HG02678 (cell line): ENCODE results near the gene ADSS1.
"Not testable (repeated sequence)": the region's sequence is repeated elsewhere in the genome, so short reads cannot be mapped to it uniquely, and the experiment has no call there.

Experiments
- ATAC-seq: cut with Tn5 transposase; IDR thresholded peaks from one replicate; pipeline ENCODE4 v1.9.1; 2021; ENCODE audit warnings: mild to moderate bottlenecking, moderate library complexity; ENCODE audit not compliant: unreplicated experiment

The ADSS1 gene

DNA sequence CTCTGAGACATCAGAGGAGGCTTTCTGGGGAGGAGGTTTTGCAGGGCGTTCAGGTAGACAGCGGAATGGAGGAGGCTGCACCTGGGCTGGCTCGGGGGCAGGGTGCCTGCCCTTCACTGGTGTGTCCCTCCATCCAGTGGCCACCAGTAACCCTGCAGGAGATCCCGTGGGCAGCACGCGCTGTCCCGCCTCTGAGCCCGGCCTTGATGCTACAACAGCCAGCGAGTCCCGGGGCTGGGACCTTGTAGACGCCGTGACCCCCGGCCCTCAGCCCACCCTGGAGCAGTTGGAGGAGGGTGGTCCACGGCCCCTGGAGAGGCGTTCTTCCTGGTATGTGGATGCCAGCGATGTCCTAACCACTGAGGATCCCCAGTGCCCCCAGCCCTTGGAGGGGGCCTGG lies 10.0 kb upstream of the ADSS1 start:
- no peak for ATAC-seq

DNA sequence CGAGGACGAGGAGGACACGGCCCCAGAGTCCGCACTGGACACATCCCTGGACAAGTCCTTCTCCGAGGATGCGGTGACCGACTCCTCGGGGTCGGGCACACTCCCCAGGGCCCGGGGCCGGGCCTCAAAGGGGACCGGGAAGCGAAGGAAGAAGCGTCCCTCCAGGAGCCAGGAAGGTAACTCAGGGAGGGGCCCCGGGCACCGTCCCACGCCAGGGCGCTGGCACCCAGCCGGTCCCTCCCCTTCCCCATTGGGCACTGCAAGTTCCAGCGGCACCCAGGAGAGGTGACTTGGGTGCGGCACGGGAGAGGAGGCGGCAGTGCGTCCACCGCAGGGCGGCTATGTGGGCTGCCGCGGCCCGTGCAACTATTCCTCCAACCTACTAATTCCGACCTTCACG lies 9.3 kb upstream of the ADSS1 start:
- ATAC-seq = no peak

DNA sequence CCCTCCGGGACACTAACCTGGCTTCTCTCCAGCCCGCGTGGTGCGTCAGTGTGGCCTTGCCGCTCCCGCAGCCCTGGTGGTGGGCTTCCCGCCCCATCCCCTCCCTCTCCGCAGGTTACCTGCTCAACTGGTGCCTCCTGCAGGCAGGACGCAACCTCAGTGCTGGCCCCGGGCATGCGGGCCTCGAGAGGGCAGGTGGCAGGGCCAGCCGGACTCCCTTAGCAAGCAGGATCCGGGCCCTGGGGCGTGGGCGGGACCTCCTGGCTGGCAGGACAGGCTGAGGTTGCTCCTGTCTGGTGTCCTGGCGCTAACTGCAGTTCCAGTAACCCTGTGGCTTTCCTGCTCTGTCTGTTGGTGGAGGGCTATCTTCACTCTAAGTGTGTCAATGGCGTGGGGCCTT lies 8.6 kb upstream of the ADSS1 start:
- ATAC-seq = no peak

DNA sequence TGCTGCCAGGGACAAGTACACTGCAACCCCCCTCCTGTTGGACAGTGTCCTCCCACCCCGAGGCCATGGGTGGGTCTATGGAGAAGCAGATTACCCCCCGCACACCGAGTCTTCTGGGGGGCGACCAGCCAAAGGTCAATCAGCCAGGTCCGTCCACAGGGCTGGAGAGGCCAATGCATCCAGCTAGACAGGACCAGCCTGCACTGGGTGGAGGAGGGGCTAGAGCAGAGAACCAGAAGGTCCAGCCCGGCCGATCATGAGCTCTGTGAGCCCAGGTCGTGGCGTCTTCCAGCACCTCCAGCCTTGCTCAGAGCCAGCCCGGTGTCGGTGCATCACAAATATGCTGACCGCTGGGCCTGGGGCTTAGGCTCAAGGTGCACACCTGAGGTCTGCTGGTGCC lies 8.2 kb upstream of the ADSS1 start:
- no peak for ATAC-seq

DNA sequence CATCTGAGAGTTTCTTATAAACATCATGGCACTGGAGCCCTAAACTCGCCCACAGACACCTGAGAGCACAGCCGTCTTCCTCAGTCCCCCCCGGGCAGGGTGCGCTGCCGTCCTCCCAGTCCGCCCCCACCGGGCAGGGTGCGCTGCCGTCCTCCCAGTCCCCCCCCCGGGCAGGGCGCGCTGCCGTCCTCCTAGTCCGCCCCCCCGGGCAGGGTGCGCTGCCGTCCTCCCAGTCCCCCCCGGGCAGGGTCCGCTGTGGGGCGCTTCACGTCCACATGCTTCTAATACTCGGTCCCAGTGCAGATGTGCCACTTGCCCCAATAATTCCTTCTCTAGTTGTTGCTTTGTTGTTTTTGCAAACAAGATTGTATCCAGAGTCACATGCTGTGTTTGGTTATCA lies 6.9 kb upstream of the ADSS1 start:
- no peak for ATAC-seq

DNA sequence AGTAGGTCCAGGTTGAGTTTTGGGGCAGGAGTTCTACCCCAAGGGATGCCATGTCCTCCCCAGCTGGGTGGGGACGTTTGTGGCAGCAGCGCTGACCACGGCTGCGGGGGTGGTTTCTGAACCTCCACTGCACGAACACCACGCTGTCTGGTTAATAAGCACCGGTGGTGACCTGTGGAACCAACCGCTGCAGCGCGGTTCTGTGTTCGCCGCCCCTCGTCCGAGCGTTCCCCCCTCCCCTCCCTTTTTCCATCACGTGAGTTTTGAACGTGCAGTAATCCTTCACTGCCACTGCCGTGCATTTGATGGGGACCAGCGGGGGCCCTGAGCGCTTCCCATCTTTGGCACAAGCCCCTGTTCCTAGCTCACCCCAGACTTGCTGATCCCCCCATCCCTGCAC lies 6.4 kb upstream of the ADSS1 start:
- ATAC-seq = no peak

DNA sequence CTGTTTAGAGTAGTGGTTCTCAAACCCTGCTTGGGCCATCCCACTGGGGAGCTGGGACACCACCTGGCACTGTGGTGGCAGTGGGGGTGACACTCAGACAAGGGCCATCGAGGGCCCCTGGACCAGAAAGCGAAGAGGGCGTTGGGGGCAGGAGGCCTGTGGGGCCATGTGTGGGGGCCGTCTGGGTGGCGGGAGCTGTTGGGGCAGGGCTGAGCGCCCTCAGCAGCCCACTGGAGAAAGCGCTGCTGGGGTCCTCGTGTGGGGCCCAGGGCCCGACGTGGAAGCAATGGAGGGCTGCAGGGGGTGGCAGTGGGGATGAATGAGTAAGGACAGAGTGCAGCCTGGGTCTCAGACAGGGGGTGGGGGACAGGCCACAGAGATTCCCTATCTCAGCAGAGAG lies 5.9 kb upstream of the ADSS1 start:
- ATAC-seq = no peak

DNA sequence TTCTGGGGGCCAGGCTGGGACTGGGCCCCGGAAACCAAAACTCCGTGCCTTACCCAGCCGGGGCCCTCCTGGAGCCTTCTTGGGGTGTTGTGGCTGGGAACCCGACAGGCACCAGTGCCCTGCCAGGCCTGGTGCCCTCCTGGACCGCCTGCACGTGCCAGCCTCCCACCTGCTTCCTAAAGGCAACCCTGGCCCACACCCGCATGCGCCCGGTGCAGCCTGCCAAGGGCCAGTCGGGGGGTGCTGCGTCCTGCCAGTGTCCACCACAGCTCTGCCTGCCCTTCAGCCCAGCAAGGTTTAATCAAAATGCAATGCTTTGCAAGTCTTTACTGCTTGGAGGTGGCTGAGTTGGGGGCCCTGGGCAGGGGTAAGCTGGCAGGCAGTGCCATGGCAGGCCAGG lies 5.2 kb upstream of the ADSS1 start:
- no peak for ATAC-seq

DNA sequence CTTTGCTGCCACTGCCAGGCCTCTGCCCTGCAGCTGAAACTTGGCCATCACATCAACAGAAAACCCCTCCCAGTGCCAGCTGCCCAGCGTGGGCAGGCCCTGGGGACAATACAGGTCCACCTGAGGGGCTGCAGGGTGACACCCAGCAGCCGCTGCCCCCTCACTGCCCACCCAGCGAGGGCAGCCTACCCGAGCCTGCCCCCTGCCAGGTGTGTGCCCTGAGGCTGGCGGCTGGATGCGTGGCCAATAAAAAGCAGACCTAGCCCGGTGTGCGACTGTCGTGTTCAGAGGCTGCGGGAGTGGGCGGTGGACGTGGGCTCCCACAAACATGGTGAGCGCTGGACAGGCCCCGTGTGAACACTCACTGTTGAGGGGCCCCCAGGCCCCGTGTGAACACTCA lies 4.7 kb upstream of the ADSS1 start:
- no peak for ATAC-seq

DNA sequence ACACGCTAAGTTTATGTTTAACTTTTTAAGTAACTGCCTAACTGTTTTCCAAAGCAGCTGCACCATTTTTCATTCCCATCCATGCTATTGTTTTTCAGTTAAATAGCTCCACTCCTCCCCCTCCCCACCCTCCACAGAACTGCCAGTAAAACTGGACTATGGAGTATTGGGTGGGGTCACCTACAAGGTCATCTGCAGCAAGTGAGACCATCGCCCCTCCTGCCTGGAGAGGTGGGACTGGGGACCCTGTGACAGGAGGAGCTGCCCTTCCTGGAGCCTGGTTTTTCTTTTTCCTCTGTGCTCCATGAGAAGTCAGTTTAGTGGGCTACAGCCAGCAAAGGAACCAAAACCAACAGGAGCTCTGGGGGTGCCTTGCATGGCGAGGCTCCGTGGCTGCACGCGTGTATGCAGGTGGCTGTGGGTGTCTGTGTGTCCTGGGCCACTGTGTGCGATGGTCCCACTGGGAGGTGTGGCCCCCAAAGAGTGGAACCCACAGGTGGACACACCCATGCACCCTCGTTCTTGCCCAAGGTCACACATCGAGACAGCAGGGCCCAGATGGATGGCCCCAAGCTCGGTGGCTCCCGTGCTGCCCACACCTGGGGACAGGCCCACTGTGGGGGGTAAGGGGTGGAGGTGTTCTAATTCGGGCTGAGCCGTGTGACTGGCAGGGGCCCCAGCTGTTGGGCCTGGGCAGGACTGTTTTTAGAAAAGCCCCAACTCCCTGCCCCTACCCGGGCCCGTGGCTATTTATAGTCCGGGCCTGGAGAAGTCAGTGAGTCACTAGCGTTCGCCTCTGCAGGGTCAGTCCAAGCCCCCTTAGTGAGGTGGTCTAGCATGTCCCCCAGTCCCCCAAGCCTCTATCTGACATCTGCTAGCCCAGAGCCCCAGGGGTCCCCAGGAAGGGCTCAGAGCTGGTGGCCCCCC lies 2.3 kb upstream of the ADSS1 start:
- ATAC-seq = no peak

DNA sequence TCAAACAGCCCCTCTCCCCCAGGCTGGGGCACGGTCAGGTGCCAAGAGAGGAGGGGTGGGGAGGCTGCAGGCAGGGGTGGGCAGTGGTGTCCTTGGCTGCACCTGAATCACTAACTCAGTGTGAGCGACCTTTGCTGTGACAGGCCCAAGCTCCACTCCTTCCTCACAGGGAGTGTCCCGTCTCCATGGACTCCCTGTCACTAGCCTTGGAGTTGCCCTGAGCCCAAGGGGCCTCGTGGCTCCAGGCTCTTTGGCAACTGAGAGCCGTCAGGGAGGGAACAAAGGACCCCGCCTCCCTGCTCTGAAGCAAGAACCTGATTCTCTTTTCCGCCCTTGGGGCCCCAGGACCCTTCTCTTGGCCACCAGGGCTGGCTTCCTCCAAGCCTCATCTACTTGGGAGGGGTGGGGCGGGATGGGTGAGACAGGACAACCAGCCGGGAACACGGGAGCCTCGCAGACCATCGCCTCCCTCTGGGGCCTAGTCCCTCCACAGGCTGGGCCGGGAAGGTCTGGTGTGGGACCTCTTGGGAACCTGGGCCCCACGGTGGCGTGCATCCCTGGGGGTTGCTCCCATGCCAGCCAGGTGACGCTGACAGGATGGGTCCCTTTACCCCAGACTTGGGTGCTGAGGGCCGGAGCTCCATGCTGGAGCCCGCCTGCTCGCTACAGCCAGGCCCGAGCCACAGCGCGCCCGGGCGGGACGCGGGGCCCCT lies 935 bp upstream of the ADSS1 start:
- no peak for ATAC-seq

DNA sequence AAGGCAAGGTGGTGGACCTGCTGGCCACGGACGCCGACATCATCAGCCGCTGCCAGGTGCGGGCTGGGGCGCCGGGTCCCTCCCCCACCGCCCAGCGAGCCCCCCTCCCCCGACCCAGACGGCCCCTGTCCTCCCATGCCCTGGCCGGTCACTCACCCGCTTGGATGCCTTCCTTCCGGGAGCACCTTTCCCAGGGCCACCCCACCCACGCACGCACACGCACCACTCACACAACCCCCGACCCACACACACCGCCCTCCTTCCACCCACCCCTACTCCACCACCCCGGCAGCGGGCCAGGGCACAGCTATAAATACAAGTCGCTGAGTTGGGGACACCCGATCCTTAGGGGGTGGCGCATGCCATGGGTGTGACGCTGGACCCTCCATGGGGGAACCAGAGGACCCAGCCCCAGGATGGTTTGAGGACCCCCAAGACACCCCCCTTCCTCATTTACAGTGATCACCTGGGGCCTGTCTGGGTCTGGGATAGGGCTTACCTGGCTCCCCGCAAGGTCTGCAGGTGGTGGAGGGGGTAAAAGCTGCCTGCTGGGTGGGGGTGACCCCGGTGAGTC lies 465 bp downstream of the ADSS1 start:
- ATAC-seq = no peak

DNA sequence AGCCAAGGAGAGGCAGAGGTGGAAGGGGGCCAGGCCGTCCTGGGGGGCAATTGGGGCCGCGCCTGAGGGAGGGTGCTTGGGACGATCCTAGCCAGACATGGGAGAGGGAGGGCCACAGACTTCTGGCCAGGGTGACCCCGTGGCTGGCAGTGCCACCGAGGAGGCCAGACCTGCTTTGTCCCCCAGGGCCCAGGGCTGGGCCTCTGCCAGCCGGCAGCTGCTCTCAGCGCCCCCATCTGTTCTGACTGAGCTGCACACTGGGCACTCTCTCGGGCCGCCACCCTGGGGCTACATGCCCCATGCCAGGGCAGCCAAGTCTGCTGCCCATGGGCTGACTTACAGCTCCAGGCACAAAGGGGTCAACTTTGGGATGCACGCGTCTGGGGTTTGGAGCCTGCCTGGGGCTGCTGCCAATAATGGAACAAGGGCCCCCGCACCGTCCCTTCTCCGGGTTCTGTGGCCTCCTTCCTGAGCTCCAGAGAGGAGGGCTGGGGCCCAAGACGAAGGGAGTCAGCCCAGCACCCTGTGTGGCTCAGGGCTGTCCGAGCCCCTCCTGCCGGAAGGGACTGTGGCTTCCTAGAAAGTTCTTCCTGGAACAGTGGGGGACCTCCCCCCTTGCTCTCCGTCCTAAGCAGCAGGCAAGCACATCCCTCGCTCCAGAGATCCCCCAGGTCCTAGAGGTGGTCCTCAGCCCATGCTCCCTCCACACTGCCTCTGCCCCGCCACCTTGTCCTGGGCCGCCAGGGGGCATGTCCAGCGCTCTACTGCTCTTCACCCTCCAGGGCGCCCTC lies 1.1 kb downstream of the ADSS1 start:
- ATAC-seq = no peak

DNA sequence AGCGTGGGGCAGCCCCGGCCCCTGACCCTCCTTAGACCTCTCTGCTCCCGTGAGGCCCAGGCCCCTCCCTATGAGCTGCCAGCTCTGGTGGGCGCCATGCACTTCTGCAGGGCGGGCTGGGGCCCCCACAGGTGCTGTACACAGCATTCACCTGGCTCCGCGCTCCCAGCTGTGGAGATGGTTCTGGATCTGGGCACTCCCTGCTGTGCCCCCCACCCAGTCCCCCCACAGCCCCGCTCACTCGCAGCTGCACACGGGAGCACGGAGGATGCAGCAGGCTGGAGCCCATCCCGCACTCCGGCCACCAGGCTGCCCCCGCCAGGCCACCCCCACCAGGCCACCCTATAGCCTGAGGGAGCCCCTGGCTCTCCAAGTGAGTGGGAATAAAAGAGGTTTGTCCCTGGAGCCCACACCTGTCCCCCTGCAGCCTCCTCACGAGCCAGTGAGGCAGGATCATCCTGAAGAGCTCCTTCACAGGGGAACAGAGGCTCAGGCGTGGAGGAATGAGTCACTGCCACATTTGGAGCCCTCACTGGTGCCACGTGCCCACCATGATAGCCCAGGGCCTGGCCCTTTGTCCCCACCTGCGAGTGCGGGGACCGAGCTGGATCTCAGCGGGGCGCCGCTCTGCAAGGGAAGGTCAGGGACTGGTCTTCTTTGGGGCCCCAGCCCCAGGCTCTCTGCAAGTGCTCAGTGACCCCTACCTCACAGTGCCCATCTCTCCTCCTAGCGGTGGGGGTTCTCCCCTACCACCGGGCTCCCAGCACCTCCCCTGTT lies 1.9 kb downstream of the ADSS1 start:
- ATAC-seq = no peak

DNA sequence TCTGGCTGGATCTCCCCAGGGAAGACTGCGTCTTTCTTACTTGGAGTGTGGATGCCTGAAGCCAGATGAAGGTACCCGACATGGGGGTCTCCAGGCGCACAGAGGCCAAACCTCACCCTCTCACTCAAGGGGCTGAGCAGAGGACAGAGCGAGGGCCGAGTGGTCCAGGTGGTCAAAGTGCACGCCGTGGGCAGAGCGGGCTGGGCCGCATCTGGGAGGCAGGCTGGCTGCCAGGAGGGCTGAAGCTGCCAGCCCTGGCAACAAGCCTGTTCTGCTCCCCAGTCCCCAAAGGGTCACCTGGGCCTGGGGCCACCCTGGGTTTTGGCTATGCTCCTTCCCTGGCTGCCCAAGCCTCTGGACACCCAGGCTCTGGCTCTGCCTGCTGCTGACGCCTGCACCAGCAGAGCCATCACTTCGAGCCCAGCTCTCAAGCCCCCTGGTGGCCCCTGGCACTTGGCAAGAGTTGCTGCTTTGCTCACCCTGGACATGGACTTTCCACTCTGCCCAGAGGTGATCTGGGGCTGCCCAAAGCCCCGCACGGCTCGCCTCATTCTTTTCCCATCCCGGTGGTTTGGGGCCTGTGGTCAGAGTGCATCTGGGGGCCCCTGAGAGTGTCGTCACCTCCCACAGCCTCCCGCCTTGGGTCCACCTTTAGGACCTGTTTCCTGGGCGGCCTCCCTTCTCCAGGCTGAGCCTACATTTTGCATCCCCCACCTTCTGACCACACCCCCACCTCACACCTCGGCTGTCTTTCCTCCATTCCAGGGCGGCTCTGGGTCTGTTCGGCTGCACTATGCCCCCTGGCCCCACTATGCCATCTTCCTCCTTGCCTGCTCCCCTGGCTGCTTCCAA lies 2.8 kb downstream of the ADSS1 start:
- no peak for ATAC-seq

DNA sequence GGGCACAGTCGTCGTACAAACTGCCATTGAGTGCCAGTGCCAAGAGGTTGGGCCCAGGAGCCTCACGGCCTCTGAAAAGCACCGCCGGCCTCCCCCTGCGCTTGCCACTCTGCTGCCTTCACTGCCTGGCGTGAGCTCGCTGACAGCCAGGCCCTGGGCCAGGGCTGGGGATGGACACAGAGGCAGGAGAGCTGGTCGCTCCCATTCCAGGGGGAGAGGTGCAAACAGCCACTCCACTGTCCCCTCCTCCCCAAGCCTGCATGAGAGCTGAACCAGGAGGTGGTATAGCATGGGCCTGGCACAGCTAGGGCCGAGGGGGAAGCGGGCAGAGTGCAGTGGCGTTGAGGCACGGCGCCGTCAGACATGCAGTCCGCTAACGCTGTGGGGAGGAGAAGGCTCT lies 4.6 kb downstream of the ADSS1 start:
- no peak for ATAC-seq

DNA sequence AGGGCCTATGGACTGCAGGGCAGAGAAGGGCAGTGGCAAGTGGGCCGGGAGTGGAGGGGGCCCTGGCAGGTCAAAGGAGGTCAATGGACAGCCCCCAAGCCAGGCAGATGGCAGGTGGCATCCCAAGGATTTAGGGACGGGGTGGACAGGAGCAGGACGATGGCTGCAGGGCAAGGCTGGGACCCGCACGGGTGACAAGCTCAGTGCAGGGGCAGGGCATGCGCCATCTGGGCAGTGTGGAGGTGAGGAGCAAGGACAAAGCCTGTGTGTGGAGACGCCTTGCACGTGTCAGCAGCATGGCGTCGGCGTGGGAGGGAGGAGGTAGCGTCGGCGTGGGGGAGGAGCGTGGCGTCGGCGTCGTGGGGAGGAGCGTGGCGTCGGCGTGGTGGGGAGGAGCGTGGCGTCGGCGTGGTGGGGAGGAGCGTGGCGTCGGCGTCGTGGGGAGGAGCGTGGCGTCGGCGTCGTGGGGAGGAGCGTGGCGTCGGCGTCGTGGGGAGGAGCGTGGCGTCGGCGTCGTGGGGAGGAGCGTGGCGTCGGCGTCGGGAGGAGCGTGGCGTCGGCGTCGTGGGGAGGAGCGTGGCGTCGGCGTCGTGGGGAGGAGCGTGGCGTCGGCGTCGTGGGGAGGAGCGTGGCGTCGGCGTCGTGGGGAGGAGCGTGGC lies 5.3 kb downstream of the ADSS1 start:
- not testable (repeated sequence) for ATAC-seq

DNA sequence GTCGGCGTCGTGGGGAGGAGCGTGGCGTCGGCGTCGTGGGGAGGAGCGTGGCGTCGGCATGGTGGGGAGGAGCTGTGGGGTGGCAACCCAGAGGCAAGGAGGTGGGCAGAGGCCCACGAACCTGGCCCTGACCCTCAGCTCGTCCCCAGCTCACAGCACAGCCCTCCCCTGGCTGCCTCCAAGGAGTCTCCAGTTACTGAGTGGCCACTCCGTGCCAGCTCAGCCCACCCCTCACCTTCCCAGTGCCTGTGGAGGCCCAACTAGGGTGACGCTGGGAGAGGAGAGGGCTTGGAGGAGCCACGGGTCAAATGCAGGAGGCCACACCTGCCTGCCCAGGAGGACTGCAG lies 5.8 kb downstream of the ADSS1 start:
- no peak for ATAC-seq

DNA sequence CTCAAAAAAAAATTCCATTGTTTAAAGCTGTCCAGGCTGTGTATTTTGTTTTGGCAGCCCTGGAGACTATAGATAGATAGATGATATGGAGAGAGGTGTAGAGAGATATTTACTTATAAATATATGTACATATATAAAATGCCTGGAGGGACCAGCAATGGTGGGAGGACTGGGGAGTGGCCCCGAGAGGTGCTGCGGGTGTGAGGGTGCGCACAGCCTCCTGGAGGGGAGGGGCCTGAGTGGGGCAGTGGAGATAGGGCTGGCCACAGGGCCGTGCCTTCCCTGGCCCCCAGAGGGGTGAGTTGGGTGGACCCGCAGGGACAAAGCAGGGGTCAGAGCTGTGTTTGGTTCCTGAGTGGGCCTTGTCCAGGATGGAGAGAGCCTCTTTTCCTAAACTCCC lies 6.5 kb downstream of the ADSS1 start:
- no peak for ATAC-seq
